ENCODE measurements around the gene SORCS3.

GRCh38 chr10:104741127-104741526, 100.0 kb downstream of the SORCS3 start:
- no peak for TF ChIP-seq POLR2A (IDR thresholded peaks at IDR 0.05)
- TF ChIP-seq, protein P1, sequence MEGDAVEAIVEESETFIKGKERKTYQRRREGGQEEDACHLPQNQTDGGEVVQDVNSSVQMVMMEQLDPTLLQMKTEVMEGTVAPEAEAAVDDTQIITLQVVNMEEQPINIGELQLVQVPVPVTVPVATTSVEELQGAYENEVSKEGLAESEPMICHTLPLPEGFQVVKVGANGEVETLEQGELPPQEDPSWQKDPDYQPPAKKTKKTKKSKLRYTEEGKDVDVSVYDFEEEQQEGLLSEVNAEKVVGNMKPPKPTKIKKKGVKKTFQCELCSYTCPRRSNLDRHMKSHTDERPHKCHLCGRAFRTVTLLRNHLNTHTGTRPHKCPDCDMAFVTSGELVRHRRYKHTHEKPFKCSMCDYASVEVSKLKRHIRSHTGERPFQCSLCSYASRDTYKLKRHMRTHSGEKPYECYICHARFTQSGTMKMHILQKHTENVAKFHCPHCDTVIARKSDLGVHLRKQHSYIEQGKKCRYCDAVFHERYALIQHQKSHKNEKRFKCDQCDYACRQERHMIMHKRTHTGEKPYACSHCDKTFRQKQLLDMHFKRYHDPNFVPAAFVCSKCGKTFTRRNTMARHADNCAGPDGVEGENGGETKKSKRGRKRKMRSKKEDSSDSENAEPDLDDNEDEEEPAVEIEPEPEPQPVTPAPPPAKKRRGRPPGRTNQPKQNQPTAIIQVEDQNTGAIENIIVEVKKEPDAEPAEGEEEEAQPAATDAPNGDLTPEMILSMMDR (IDR thresholded peaks at IDR 0.05) = no peak
